ENCODE measurements around the gene PHLDA1. TPM values are rescaled to one million over a fixed set of nuclear protein-coding genes. Genes with fewer than 3 reads are reported as not detected.
A peak's percentile ranks its signal among the peaks of the same experiment; 100 is the strongest.

Gene PHLDA1
- total RNA-seq, 1 donor from 2014 or later: 22.8 TPM

- peak overlapping the region; percentile 99 for H3K27ac ChIP-seq (replicated peaks)
- peak; percentile 46 for DNase-seq
- H3K9me3 ChIP-seq (replicated peaks): no peaks in the 10 kb centered on the region
- intact Hi-C loops (cut with micrococcal nuclease): no loop called here
- H3K4me1 ChIP-seq: peaks cover 57% of the 10 kb centered on the region
- TF ChIP-seq CTCF (IDR thresholded peaks at IDR 0.05; ENCODE audit: borderline replicate concordance): no peak
- peak overlapping the region; percentile 90 for H3K4me3 ChIP-seq
- no peaks in the 10 kb centered on the region for H3K27me3 ChIP-seq (ENCODE audit: low read depth)
- no peaks in the 10 kb centered on the region for H3K36me3 ChIP-seq
Observed at GRCh38 chr12:76032043-76032981, 736 bp upstream of the PHLDA1 start.

GRCh38 chr12:76031081-76031413 lies 529 bp downstream of the PHLDA1 start:
- peak overlapping the region; percentile 99 for H3K27ac ChIP-seq (replicated peaks)
- TF ChIP-seq CTCF (IDR thresholded peaks at IDR 0.05; ENCODE audit: borderline replicate concordance): no peak
- no peaks in the 10 kb centered on the region for H3K36me3 ChIP-seq
- DNase-seq: no peak
- H3K4me3 ChIP-seq: peak overlapping the region; percentile 90
- H3K4me1 ChIP-seq: peaks cover 58% of the 10 kb centered on the region
- intact Hi-C loops (cut with micrococcal nuclease): no loop called here
- no peaks in the 10 kb centered on the region for H3K27me3 ChIP-seq (ENCODE audit: low read depth)
- no peaks in the 10 kb centered on the region for H3K9me3 ChIP-seq (replicated peaks)

- Histone ChIP-seq H3K27me3 (ENCODE audit: low read depth) (no peaks in the 10 kb centered on the region), H3K36me3 (no peaks in the 10 kb centered on the region), H3K9me3 (replicated peaks) (no peaks in the 10 kb centered on the region), H3K4me1 (peaks cover 59% of the 10 kb centered on the region), H3K27ac (replicated peaks) (peak overlapping the region; percentile 99), H3K4me3 (peak overlapping the region; percentile 90)
- intact Hi-C loops (cut with micrococcal nuclease): no loop called here
- TF ChIP-seq CTCF (IDR thresholded peaks at IDR 0.05; ENCODE audit: borderline replicate concordance): no peak
- DNase-seq: peak; percentile 31
Observed at GRCh38 chr12:76030341-76031080, 1.1 kb downstream of the PHLDA1 start.

- peak overlapping the region; percentile 90 for H3K4me3 ChIP-seq
- no peak for TF ChIP-seq CTCF (IDR thresholded peaks at IDR 0.05; ENCODE audit: borderline replicate concordance)
- peaks cover 59% of the 10 kb centered on the region for H3K4me1 ChIP-seq
- no peaks in the 10 kb centered on the region for H3K36me3 ChIP-seq
- H3K27ac ChIP-seq (replicated peaks): peak overlapping the region; percentile 99
- H3K27me3 ChIP-seq (ENCODE audit: low read depth): no peaks in the 10 kb centered on the region
- DNase-seq: no peak
- intact Hi-C loops (cut with micrococcal nuclease): no loop called here
- H3K9me3 ChIP-seq (replicated peaks): no peaks in the 10 kb centered on the region
Observed at GRCh38 chr12:76029982-76030340, 1.6 kb downstream of the PHLDA1 start.

GRCh38 chr12:76028571-76029277 lies 2.9 kb downstream of the PHLDA1 start:
- DNase-seq: no peak
- TF ChIP-seq CTCF (IDR thresholded peaks at IDR 0.05; ENCODE audit: borderline replicate concordance): no peak
- Histone ChIP-seq H3K27ac (replicated peaks) (peak overlapping the region; percentile 99), H3K27me3 (ENCODE audit: low read depth) (no peaks in the 10 kb centered on the region), H3K4me3 (peak overlapping the region; percentile 90), H3K4me1 (peaks cover 59% of the 10 kb centered on the region), H3K36me3 (no peaks in the 10 kb centered on the region), H3K9me3 (replicated peaks) (no peaks in the 10 kb centered on the region)
- intact Hi-C loops (cut with micrococcal nuclease): no loop called here

Measured in left ventricle myocardium inferior (tissue), 1 donor.